Measurements from ENCODE around the gene ACSL3.

Gene ACSL3

GRCh38 chr2:222907048-222907447 is 46.2 kb downstream of the ACSL3 start:
- Histone ChIP-seq H3K79me2 (ENCODE audit: insufficient read depth, low read length) (peaks cover 49% of the 10 kb centered on the region; the same call in 1 of the 2 replicates), H3K9me3 (ENCODE audit: insufficient read depth, low read depth, low read length) (no peaks in the 10 kb centered on the region), H3K4me3 (ENCODE audit: low read length, poor library complexity, severe bottlenecking) (no peak overlapping the region), H3K36me3 (ENCODE audit: insufficient read depth, low read length) (peaks cover 43% of the 10 kb centered on the region), H3K4me1 (ENCODE audit: insufficient read depth, low read length, poor library complexity, severe bottlenecking) (no peaks in the 10 kb centered on the region), H3K9ac (ENCODE audit: low read depth, low read length, poor library complexity, severe bottlenecking) (no peak overlapping the region), H3F3A (ENCODE audit: low read depth) (no peaks in the 10 kb centered on the region), H4K20me1 (ENCODE audit: insufficient read depth, low read length, poor library complexity, severe bottlenecking) (peaks cover 21% of the 10 kb centered on the region), H3K9me2 (replicated peaks; ENCODE audit: low read depth, low read length) (no peaks in the 10 kb centered on the region), H3K4me2 (ENCODE audit: low read depth, low read length, poor library complexity, severe bottlenecking) (no peak overlapping the region), H2AFZ (ENCODE audit: low read length) (no peak overlapping the region), H3K27me3 (ENCODE audit: insufficient read depth, low read length, poor library complexity, severe bottlenecking) (no peaks in the 10 kb centered on the region)
- TF ChIP-seq EZH2phosphoT487 (IDR thresholded peaks at IDR 0.05; ENCODE audit: borderline replicate concordance): no peak
- TF ChIP-seq CTCF (conservative IDR thresholded peaks at IDR 0.05; ENCODE audit: low read length): no peak

- peaks cover 39% of the 10 kb centered on the region for H3K36me3 ChIP-seq (ENCODE audit: insufficient read depth, low read length)
- H3F3A ChIP-seq (ENCODE audit: low read depth): no peaks in the 10 kb centered on the region
- H3K9me2 ChIP-seq (replicated peaks; ENCODE audit: low read depth, low read length): no peaks in the 10 kb centered on the region
- no peak overlapping the region for H3K4me2 ChIP-seq (ENCODE audit: low read depth, low read length, poor library complexity, severe bottlenecking)
- H4K20me1 ChIP-seq (ENCODE audit: insufficient read depth, low read length, poor library complexity, severe bottlenecking): peaks cover 26% of the 10 kb centered on the region
- no peak overlapping the region for H3K9ac ChIP-seq (ENCODE audit: low read depth, low read length, poor library complexity, severe bottlenecking)
- TF ChIP-seq EZH2phosphoT487 (IDR thresholded peaks at IDR 0.05; ENCODE audit: borderline replicate concordance): no peak
- no peak for TF ChIP-seq CTCF (conservative IDR thresholded peaks at IDR 0.05; ENCODE audit: low read length)
- no peaks in the 10 kb centered on the region for H3K4me1 ChIP-seq (ENCODE audit: insufficient read depth, low read length, poor library complexity, severe bottlenecking)
- no peak overlapping the region for H3K4me3 ChIP-seq (ENCODE audit: low read length, poor library complexity, severe bottlenecking)
- H2AFZ ChIP-seq (ENCODE audit: low read length): no peak overlapping the region
- no peaks in the 10 kb centered on the region for H3K27me3 ChIP-seq (ENCODE audit: insufficient read depth, low read length, poor library complexity, severe bottlenecking)
- peaks cover 54% of the 10 kb centered on the region; the same call in 1 of the 2 replicates for H3K79me2 ChIP-seq (ENCODE audit: insufficient read depth, low read length)
- H3K9me3 ChIP-seq (ENCODE audit: insufficient read depth, low read depth, low read length): no peaks in the 10 kb centered on the region
These were observed 47.1 kb downstream of the ACSL3 start for GRCh38 chr2:222907790-222908441.

- Histone ChIP-seq H3K4me2 (ENCODE audit: low read depth, low read length, poor library complexity, severe bottlenecking) (no peak overlapping the region), H3K4me3 (ENCODE audit: low read length, poor library complexity, severe bottlenecking) (no peak overlapping the region), H3K9me2 (replicated peaks; ENCODE audit: low read depth, low read length) (no peaks in the 10 kb centered on the region), H3K27me3 (ENCODE audit: insufficient read depth, low read length, poor library complexity, severe bottlenecking) (no peaks in the 10 kb centered on the region), H3K79me2 (ENCODE audit: insufficient read depth, low read length) (peaks cover 59% of the 10 kb centered on the region; the same call in 1 of the 2 replicates), H4K20me1 (ENCODE audit: insufficient read depth, low read length, poor library complexity, severe bottlenecking) (peaks cover 19% of the 10 kb centered on the region), H3K4me1 (ENCODE audit: insufficient read depth, low read length, poor library complexity, severe bottlenecking) (no peaks in the 10 kb centered on the region), H3F3A (ENCODE audit: low read depth) (no peaks in the 10 kb centered on the region), H3K9ac (ENCODE audit: low read depth, low read length, poor library complexity, severe bottlenecking) (no peak overlapping the region), H3K36me3 (ENCODE audit: insufficient read depth, low read length) (peaks cover 46% of the 10 kb centered on the region), H2AFZ (ENCODE audit: low read length) (no peak overlapping the region), H3K9me3 (ENCODE audit: insufficient read depth, low read depth, low read length) (no peaks in the 10 kb centered on the region)
- TF ChIP-seq EZH2phosphoT487 (IDR thresholded peaks at IDR 0.05; ENCODE audit: borderline replicate concordance) (no peak), CTCF (conservative IDR thresholded peaks at IDR 0.05; ENCODE audit: low read length) (no peak)
These were observed 48.5 kb downstream of the ACSL3 start for GRCh38 chr2:222909286-222909685.

All from Loucy (cell line).